GM12801 (cell line): ENCODE results near the gene FCER2.

Experiments
- TF ChIP-seq, protein P1 (sequence below): IDR thresholded peaks from one replicate; pipeline ENCODE4 v1.5.1; 2011; ENCODE audit warnings: control low read depth; ENCODE audit not compliant: insufficient read length; ENCODE audit errors: extremely low read depth

Gene FCER2

GRCh38 chr19:7647156-7647555 lies 54.8 kb downstream of the FCER2 start:
- TF ChIP-seq, protein P1, sequence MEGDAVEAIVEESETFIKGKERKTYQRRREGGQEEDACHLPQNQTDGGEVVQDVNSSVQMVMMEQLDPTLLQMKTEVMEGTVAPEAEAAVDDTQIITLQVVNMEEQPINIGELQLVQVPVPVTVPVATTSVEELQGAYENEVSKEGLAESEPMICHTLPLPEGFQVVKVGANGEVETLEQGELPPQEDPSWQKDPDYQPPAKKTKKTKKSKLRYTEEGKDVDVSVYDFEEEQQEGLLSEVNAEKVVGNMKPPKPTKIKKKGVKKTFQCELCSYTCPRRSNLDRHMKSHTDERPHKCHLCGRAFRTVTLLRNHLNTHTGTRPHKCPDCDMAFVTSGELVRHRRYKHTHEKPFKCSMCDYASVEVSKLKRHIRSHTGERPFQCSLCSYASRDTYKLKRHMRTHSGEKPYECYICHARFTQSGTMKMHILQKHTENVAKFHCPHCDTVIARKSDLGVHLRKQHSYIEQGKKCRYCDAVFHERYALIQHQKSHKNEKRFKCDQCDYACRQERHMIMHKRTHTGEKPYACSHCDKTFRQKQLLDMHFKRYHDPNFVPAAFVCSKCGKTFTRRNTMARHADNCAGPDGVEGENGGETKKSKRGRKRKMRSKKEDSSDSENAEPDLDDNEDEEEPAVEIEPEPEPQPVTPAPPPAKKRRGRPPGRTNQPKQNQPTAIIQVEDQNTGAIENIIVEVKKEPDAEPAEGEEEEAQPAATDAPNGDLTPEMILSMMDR = no peak

GRCh38 chr19:7646426-7646700 lies 55.6 kb downstream of the FCER2 start:
- TF ChIP-seq, protein P1 = no peak

- TF ChIP-seq, protein P1 = no peak
Measured at GRCh38 chr19:7645656-7646425, 56.1 kb downstream of the FCER2 start.

DNA sequence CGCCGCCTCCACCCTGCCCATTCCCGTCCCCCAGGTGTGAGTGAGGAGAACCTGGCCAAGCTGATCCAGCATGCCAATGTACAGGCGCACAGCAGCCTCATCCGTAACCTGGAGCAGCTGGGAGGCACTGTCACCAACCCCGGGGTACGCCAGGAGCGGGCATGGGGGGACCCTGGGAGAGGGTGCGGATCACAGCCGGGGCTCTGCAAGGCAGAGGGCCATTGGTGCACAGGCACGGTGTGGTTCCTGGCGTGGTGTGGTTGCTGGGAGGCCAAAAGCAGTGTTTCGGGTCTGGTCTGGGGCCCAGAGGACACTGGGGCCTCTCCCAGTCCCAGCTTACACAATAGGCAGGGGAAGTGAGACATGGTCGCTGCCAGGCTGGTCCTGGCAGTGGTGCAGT lies 56.8 kb downstream of the FCER2 start:
- TF ChIP-seq, protein P1 = no peak

DNA sequence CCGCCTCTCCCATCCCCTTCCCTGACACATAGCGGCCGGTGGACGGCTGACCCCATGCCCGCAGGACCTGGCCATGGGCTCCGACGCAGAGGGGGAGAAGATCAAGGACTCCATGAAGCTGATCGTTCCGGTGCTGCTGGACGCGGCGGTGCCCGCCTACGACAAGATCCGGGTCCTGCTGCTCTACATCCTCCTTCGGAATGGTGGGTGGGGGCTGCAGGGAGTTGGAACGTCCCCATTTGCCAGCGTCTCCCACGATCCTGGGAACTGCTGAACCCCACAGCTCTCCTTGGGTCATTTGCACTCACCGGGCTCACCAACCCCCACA lies 57.4 kb downstream of the FCER2 start:
- TF ChIP-seq, protein P1 = no peak

DNA sequence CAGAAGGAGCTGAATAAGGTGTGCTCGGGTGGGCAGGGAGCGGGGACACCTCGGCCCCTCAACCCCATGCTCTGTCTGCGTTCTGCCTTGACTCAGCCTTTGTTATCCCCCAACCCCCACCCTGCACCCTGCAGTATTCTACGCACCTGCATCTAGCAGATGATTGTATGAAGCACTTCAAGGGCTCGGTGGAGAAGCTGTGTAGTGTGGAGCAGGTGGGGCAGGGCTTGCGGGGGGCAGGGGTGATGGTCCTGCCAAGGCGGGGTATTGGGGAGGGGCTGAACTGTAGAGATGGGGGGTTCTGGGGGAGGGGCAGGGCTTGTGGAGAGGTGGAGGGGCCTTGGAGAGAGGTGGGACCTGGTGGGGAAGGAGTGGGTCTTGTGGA lies 58.9 kb downstream of the FCER2 start:
- TF ChIP-seq, protein P1 = no peak

GRCh38 chr19:7642295-7643030 lies 59.5 kb downstream of the FCER2 start:
- TF ChIP-seq, protein P1 = no peak
